GM12878 (cell line): Measurements from ENCODE around the gene PSMD8. TPM values are rescaled to one million over a fixed set of nuclear protein-coding genes. Genes with fewer than 3 reads are reported as not detected.

ENCODE experiments used
- ATAC-seq: fragments of 200-7000 bp; cut with Tn5 transposase; 3 replicates; pipeline ENCODE4 v1.9.1; 2020; ENCODE audit warnings: mild to moderate bottlenecking, moderate library complexity
- BruUV-seq: library from RNA; stranded (reverse); fragments of 400-500 nt; replicated peaks from 2 replicates; lab custom pipeline; 2021; lab: Mats Ljungman, UMichigan
- CTCF ChIA-PET: fragments of 300-600 bp; sonication (Branson Sonifier 250); formaldehyde crosslinking; extraction: SDS; loops from one replicate; lab custom pipeline; 2021; ENCODE audit warnings: inconsistent platforms; lab: Yijun Ruan, JAX
- POLR2A ChIA-PET: fragments of 350-600 bp; formaldehyde crosslinking; extraction: SDS; loops from one replicate; lab custom pipeline; 2021; ENCODE audit warnings: inconsistent platforms; lab: Charles Lee
- RAD21 ChIA-PET: fragments of 300-600 bp; sonication (Branson Sonifier 250); formaldehyde crosslinking; loops from one replicate; lab custom pipeline; 2023; ENCODE audit warnings: antibody characterized with exemption; ENCODE audit not compliant: unreplicated experiment; lab: Charles Lee
- SMC1A ChIA-PET: fragments of 300-600 bp; sonication (Branson Sonifier 250); formaldehyde crosslinking; loops from one replicate; lab custom pipeline; 2023; ENCODE audit not compliant: unreplicated experiment, uncharacterized antibody; lab: Charles Lee
- DNase-seq: peaks from one replicate; pipeline ENCODE4 v3.0.0-alpha.2; 2011; ENCODE audit warnings: low read depth, low spot score
- FAIRE-seq: peaks from 3 replicates; lab custom pipeline; 2011; peaks lifted over from hg19 to GRCh38; lab: Jason Lieb, UNC
- H2AFZ ChIP-seq: 2 replicates; pipeline ENCODE4 v1.6.0; 2011; ENCODE audit warnings: low read depth, low read length, control low read depth; ENCODE audit not compliant: control insufficient read depth
- H3K27ac ChIP-seq: 2 replicates; pipeline ENCODE4 v1.5.1; 2011; ENCODE audit warnings: control low read depth; ENCODE audit not compliant: control insufficient read depth, insufficient read depth
- H3K27me3 ChIP-seq, 2 experiments: replicated peaks in 1 of 2; 2 replicates each; pipeline versions ENCODE4 v1.6.0 to v1.6.1; 2011; ENCODE audit warnings: low read length in 1 of 2; ENCODE audit not compliant: control insufficient read depth in 2 of 2, insufficient read depth in 2 of 2
- H3K36me3 ChIP-seq, 2 experiments: 2 replicates each; pipeline ENCODE4 v1.5.1; 2011; ENCODE audit warnings: low read length in 1 of 2; ENCODE audit not compliant: control insufficient read depth in 2 of 2, insufficient read depth in 2 of 2
- H3K4me1 ChIP-seq: 2 replicates; pipeline ENCODE4 v1.6.1; 2011; ENCODE audit warnings: mild to moderate bottlenecking, low read length, moderate library complexity, mixed read lengths; ENCODE audit not compliant: control insufficient read depth, insufficient read depth
- H3K4me2 ChIP-seq: 2 replicates; pipeline ENCODE4 v1.6.0; 2011; ENCODE audit warnings: control low read depth; ENCODE audit not compliant: control insufficient read depth, insufficient read depth
- H3K4me3 ChIP-seq: fragments of 200-600 bp; sonication (generic); 2 replicates; pipeline ENCODE4 v1.5.1; 2016
- H3K79me2 ChIP-seq: 2 replicates; pipeline ENCODE4 v1.6.0; 2011; ENCODE audit warnings: low read length; ENCODE audit not compliant: control insufficient read depth, insufficient read depth
- H3K9ac ChIP-seq: 2 replicates; pipeline ENCODE4 v1.8.0; 2011; ENCODE audit warnings: low read length, control low read depth, mixed read lengths; ENCODE audit not compliant: control insufficient read depth, insufficient read depth
- H3K9me3 ChIP-seq: replicated peaks from 3 replicates; pipeline ENCODE4 v1.5.1; 2011; ENCODE audit warnings: mild to moderate bottlenecking, low read length; ENCODE audit not compliant: control insufficient read depth, insufficient read depth
- H4K20me1 ChIP-seq: 2 replicates; pipeline ENCODE4 v1.6.0; 2011; ENCODE audit not compliant: control insufficient read depth, insufficient read depth
- BMI1 ChIP-seq: fragments of 450-650 bp; IDR thresholded peaks from 2 replicates; pipeline ENCODE4 v1.6.1; 2016; ENCODE audit warnings: mild to moderate bottlenecking, moderate library complexity, borderline replicate concordance
- CEBPB ChIP-seq, 2 experiments: fragments of 150-350 bp in 1 of 2; IDR thresholded peaks; 2 replicates each; pipeline ENCODE4 v1.6.1; 2012 to 2014; ENCODE audit warnings: low read depth in 2 of 2, low read length in 2 of 2, borderline replicate concordance in 1 of 2, inconsistent platforms in 1 of 2
- CHD4 ChIP-seq: fragments of 200-600 bp; sonication (generic); IDR thresholded peaks from 2 replicates; pipeline ENCODE4 v1.6.1; 2016; ENCODE audit warnings: mild to moderate bottlenecking
- KAT2A ChIP-seq: conservative IDR thresholded peaks from 2 replicates; pipeline ENCODE4 v1.6.1; 2011; ENCODE audit warnings: low read depth, low read length; ENCODE audit not compliant: control insufficient read depth
- MYC ChIP-seq: IDR thresholded peaks from 2 replicates; pipeline ENCODE4 v1.6.1; 2011; ENCODE audit warnings: mild to moderate bottlenecking, low read length, moderate library complexity, inconsistent platforms; ENCODE audit not compliant: insufficient read depth, insufficient replicate concordance, insufficient read length, severe bottlenecking
- POLR2AphosphoS5 ChIP-seq: IDR thresholded peaks from 2 replicates; pipeline ENCODE4 v1.6.1; 2011; ENCODE audit warnings: mild to moderate bottlenecking, low read length, inconsistent platforms
- SP1 ChIP-seq: IDR thresholded peaks from one replicate; pipeline ENCODE4 v1.6.1; 2011; ENCODE audit warnings: low read depth, low read length
- WGBS: methylation state at CpG from one replicate; pipeline ENCODE4 v1.1.6; 2016; ENCODE audit warnings: low lambda C conversion rate; ENCODE audit not compliant: insufficient replicate concordance, insufficient coverage; ENCODE audit errors: missing lambda C conversion rate; 5-methylcytosine and 5-hydroxymethylcytosine counted together
- in situ Hi-C: fragments of 300-500 bp; cut with MboI; formaldehyde crosslinking; loops from 9 replicates; pipeline ENCODE4 v1.14.3; 2018; ENCODE audit warnings: mixed read lengths
- intact Hi-C: fragments of 100-400 bp; cut with micrococcal nuclease; formaldehyde crosslinking; loops from one replicate; pipeline ENCODE4 v1.14.2; 2022; ENCODE audit not compliant: unreplicated experiment
- polyA plus RNA-seq, 11 experiments: library from polyadenylated mRNA; depleted of rRNA in 4 of 11; unstranded in 6 of 11; stranded (reverse) in 5 of 11; fragments of >200 nt; fragmentation: Nextera tagmentation in 4 of 11; fragmentation: Illumina TruSeq in 1 of 11; extraction: Ambion mirVana in 4 of 11; extraction: Trizol in 1 of 11; gene quantifications; 1 replicate in 1 of 11; 2 replicates in 10 of 11; pipeline versions ENCODE4 v1.2.1 to v1.2.3, GENCODE V29; 2011 to 2016; ENCODE audit warnings: inconsistent platforms in 2 of 11, missing spikeins in 2 of 11, low read depth in 1 of 11
- total RNA-seq, 4 experiments: library from RNA; depleted of rRNA in 3 of 4; stranded (reverse); fragments of >200 nt in 3 of 4; fragmentation: Illumina TruSeq in 1 of 4; extraction: Trizol in 1 of 4; gene quantifications; 2 replicates each; pipeline versions ENCODE4 v1.2.1 to v1.2.3, GENCODE V29; 2013 to 2021

Gene PSMD8
- total and polyA plus RNA-seq, 10 of the 15 experiments (the other 5 are each of a cell fraction or from before 2014, with no cell fraction given): 81.2 to 409 (median 268) TPM

DNA sequence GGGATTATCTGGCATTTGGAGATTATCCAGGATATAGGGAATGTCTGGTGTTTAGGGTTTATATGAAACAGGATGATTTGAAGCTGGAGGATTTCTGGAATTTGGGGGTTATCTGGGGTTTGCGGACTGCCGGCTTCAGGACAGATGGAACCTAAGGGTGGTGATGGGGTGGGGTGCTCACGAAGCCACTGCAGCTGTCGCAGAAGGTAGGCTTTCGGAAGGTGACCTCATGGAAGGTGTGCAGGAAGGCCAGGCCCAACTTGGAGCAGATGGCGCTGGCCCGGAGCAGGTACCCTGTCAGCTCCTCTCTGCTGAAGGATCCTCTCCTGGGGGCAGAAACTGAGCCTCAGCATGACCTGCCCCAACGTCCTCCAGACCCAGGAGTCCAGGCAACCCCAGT is 38.1 kb downstream of the PSMD8 start (continued):
- TF ChIP-seq MYC (no peak), CHD4 (no peak), POLR2AphosphoS5 (no peak)

- no peaks in the 10 kb centered on the region for H3K36me3 ChIP-seq
- CTCF ChIA-PET: interaction anchor here (0.6 to 1.9 kb wide), 2 partner anchors 10 to 353 kb away, joined by 4 to 7 read pairs; partner anchors contain the start of gene FAM98C
- no peaks in the 10 kb centered on the region for H4K20me1 ChIP-seq
- H3K4me1 ChIP-seq: peaks cover 7% of the 10 kb centered on the region
- no peak overlapping the region for H2AFZ ChIP-seq
- RAD21 ChIA-PET: interaction anchor here (0.6 to 1.8 kb wide), 2 partner anchors 10 to 14 kb away, joined by 3 to 8 read pairs; partner anchors contain the start of gene FAM98C
- POLR2A ChIA-PET: no interaction called here
- WGBS: 65% methylated on average over 11 of the region's 11 CpGs
- no peak for DNase-seq
- in situ Hi-C loops: loop anchor here (25.0 kb wide), 1 partner anchor 224 kb away; the partner anchor contains the start of gene ACTN4
- H3K4me3 ChIP-seq: no peak overlapping the region
- no peaks in the 10 kb centered on the region for H3K27me3 ChIP-seq
- BruUV-seq: no TSS peak
- no peak for FAIRE-seq
- ATAC-seq: no peak
- no peak overlapping the region for H3K9ac ChIP-seq
- intact Hi-C loops: no loop called here
- SMC1A ChIA-PET: no interaction called here
- H3K9me3 ChIP-seq: no peaks in the 10 kb centered on the region
- H3K79me2 ChIP-seq: no peaks in the 10 kb centered on the region
- no peak overlapping the region for H3K27ac ChIP-seq
- no peak overlapping the region for H3K4me2 ChIP-seq
- TF ChIP-seq CEBPB (IDR thresholded peaks at IDR 0.05; ENCODE audit: borderline replicate concordance in 1 of 2, low read depth in 2 of 2, low read length in 2 of 2) (no peak), SP1 (no peak), BMI1 (no peak), KAT2A (no peak)
Observed at GRCh38 chr19:38412961-38413360, 38.6 kb downstream of the PSMD8 start.
